T-cell (primary cell): ENCODE data around the gene CHDH. TPM values are rescaled to one million over a fixed set of nuclear protein-coding genes. Genes with fewer than 3 reads are reported as not detected.

ENCODE experiments used
- ATAC-seq, 4 experiments: fragments of 200-7000 bp in 3 of 4; fragments of 150-1000 bp in 1 of 4; cut with Tn5 transposase; replicated peaks in 1 of 4; 1 replicate in 3 of 4; 2 replicates in 1 of 4; pipeline ENCODE4 v1.10.0; 2021; ENCODE audit warnings: moderate library complexity in 3 of 4, mild to moderate bottlenecking in 2 of 4, moderate number of reproducible peaks in 1 of 4
- CTCF ChIA-PET, 2 donors: fragments of 300-600 bp; sonication (Branson Sonifier 250); formaldehyde crosslinking; loops; one replicate each; lab custom pipeline; 2022; ENCODE audit warnings: antibody characterized with exemption in 2 of 2; lab: Charles Lee
- POLR2A ChIA-PET, 2 donors: fragments of 300-600 bp; sonication (Branson Sonifier 250); formaldehyde crosslinking; loops; one replicate each; lab custom pipeline; 2022; ENCODE audit warnings: antibody characterized with exemption in 2 of 2; lab: Charles Lee
- DNase-seq, 35 experiments: peaks; one replicate each; pipeline versions ENCODE4 v3.0.0 to v3.0.0-alpha.2; 2013 to 2023
- H3K27ac ChIP-seq: one replicate; pipeline ENCODE4 v1.5.1; 2013; ENCODE audit warnings: low read length
- H3K27me3 ChIP-seq, 2 experiments: replicated peaks in 1 of 2; 1 replicate in 1 of 2; 2 replicates in 1 of 2; pipeline versions ENCODE4 v1.6.1 to v1.7.0; 2013; ENCODE audit warnings: low read length in 1 of 2, mixed read lengths in 1 of 2; ENCODE audit not compliant: control insufficient read depth in 2 of 2, insufficient read depth in 2 of 2; ENCODE audit errors: extremely low read depth in 1 of 2
- H3K36me3 ChIP-seq, 2 donors: 1 replicate in 1 of 2; 2 replicates in 1 of 2; pipeline versions ENCODE4 v1.6.1 to v1.7.0; 2013; ENCODE audit warnings: low read length in 1 of 2; ENCODE audit not compliant: control insufficient read depth in 2 of 2, insufficient read depth in 1 of 2; ENCODE audit errors: extremely low read depth in 1 of 2
- H3K4me1 ChIP-seq, 2 experiments: 1 replicate in 1 of 2; 2 replicates in 1 of 2; pipeline versions ENCODE4 v1.6.1 to v1.7.0; 2013; ENCODE audit warnings: low read length in 2 of 2, mixed read lengths in 1 of 2; ENCODE audit not compliant: insufficient read depth in 2 of 2, control insufficient read depth in 1 of 2; ENCODE audit errors: extremely low read depth in 1 of 2
- H3K4me3 ChIP-seq, 2 donors: 1 replicate in 1 of 2; 2 replicates in 1 of 2; pipeline versions ENCODE4 v1.5.1 to v1.7.0; 2013; ENCODE audit warnings: mild to moderate bottlenecking in 2 of 2, low read length in 1 of 2, moderate library complexity in 1 of 2; ENCODE audit not compliant: control insufficient read depth in 1 of 2; ENCODE audit errors: extremely low read depth in 1 of 2
- H3K9me3 ChIP-seq: 2 replicates; pipeline ENCODE4 v1.7.0; 2013
- H3K27ac Mint-ChIP-seq, 2 donors: one replicate each; pipeline ENCODE4 v1.8.0; 2020 to 2021; ENCODE audit warnings: mild to moderate bottlenecking in 2 of 2, mixed read lengths in 2 of 2
- H3K27me3 Mint-ChIP-seq, 2 donors: one replicate each; pipeline ENCODE4 v1.8.0; 2021 to 2022; ENCODE audit warnings: mixed read lengths in 2 of 2
- H3K36me3 Mint-ChIP-seq: one replicate; pipeline ENCODE4 v1.8.0; 2021; ENCODE audit warnings: mixed read lengths
- H3K4me1 Mint-ChIP-seq, 3 donors: one replicate each; pipeline ENCODE4 v1.8.0; 2020 to 2022; ENCODE audit warnings: mixed read lengths in 3 of 3, mild to moderate bottlenecking in 1 of 3
- H3K4me3 Mint-ChIP-seq, 3 donors: one replicate each; pipeline ENCODE4 v1.8.0; 2020 to 2022; ENCODE audit warnings: mild to moderate bottlenecking in 3 of 3, mixed read lengths in 3 of 3, moderate library complexity in 3 of 3
- H3K9me3 Mint-ChIP-seq, 3 donors: one replicate each; pipeline ENCODE4 v1.8.0; 2020 to 2022; ENCODE audit warnings: mixed read lengths in 3 of 3
- WGBS: methylation state at CpG from one replicate; pipeline ENCODE4 v1.1.5; 2013; ENCODE audit warnings: missing lambda C conversion rate; ENCODE audit not compliant: insufficient coverage; 5-methylcytosine and 5-hydroxymethylcytosine counted together
- total RNA-seq, 35 experiments: library from RNA in 6 of 35; stranded (reverse) in 6 of 35; fragments of 120-200 nt in 1 of 35; gene quantifications; one replicate each; pipeline versions ENCODE4 v1.2.1 to v1.2.4 and lab custom pipeline; 2013 to 2026

CHDH gene
- total RNA-seq, 5 donors from 2014 or later (not counting 1 experiment from before 2014, with no cell fraction given): 0.18 to 2.3 (median 0.72) TPM

GRCh38 chr3:53823026-53823955, 22.9 kb downstream of the CHDH start:
- Mint-ChIP-seq H3K27me3 (peaks cover 0 to 5% of the 10 kb centered on the region in 2 donors), H3K36me3 (no peaks in the 10 kb centered on the region), H3K9me3 (no peaks in the 10 kb centered on the region), H3K4me3 (no peak overlapping the region), H3K27ac (no peak overlapping the region), H3K4me1 (no peaks in the 10 kb centered on the region)
- DNase-seq: no peak
- 97% methylated on average over 61 of the region's 67 CpGs for WGBS
- H3K9me3 ChIP-seq: no peaks in the 10 kb centered on the region
- ChIA-PET CTCF (no interaction called here), POLR2A (no interaction called here)
- H3K36me3 ChIP-seq: no peaks in the 10 kb centered on the region
- no peak overlapping the region for H3K4me3 ChIP-seq
- no peaks in the 10 kb centered on the region for H3K4me1 ChIP-seq
- no peak for ATAC-seq
- H3K27ac ChIP-seq: no peak overlapping the region
- peaks cover 0 to 34% of the 10 kb centered on the region in 2 experiments for H3K27me3 ChIP-seq

- ATAC-seq (no peak), DNase-seq (no peak)
- Histone ChIP-seq H3K36me3 (no peaks in the 10 kb centered on the region), H3K4me1 (peaks cover 0 to 5% of the 10 kb centered on the region in 2 experiments), H3K9me3 (no peaks in the 10 kb centered on the region), H3K27ac (no peak overlapping the region), H3K4me3 (no peak overlapping the region), H3K27me3 (peaks cover 0 to 44% of the 10 kb centered on the region in 2 experiments)
- no peak overlapping the region for H3K27ac Mint-ChIP-seq
- ChIA-PET POLR2A (no interaction called here), CTCF (no interaction called here)
- no peaks in the 10 kb centered on the region for H3K36me3 Mint-ChIP-seq
- WGBS: 90% methylated on average over 12 of the region's 14 CpGs
- peaks cover 0 to 10% of the 10 kb centered on the region in 2 donors for H3K27me3 Mint-ChIP-seq
- no peak overlapping the region for H3K4me3 Mint-ChIP-seq
- H3K9me3 Mint-ChIP-seq: no peaks in the 10 kb centered on the region
- peaks cover 0 to 3% (median 0%) of the 10 kb centered on the region in 3 donors for H3K4me1 Mint-ChIP-seq
Measured at GRCh38 chr3:53822331-53822741, 23.9 kb downstream of the CHDH start.

GRCh38 chr3:53821631-53822121, 24.5 kb downstream of the CHDH start:
- DNase-seq: no peak
- ChIA-PET CTCF (no interaction called here), POLR2A (no interaction called here)
- WGBS: 80% methylated on average over 2 of the region's 5 CpGs
- Mint-ChIP-seq H3K4me3 (no peak overlapping the region), H3K27me3 (peaks cover 0 to 10% of the 10 kb centered on the region in 2 donors), H3K4me1 (peaks cover 0 to 3% (median 0%) of the 10 kb centered on the region in 3 donors), H3K36me3 (no peaks in the 10 kb centered on the region), H3K9me3 (no peaks in the 10 kb centered on the region), H3K27ac (no peak overlapping the region)
- no peak overlapping the region for H3K4me3 ChIP-seq
- H3K27ac ChIP-seq: no peak overlapping the region
- H3K36me3 ChIP-seq: no peaks in the 10 kb centered on the region
- no peaks in the 10 kb centered on the region for H3K9me3 ChIP-seq
- no peak for ATAC-seq
- peaks cover 0 to 7% of the 10 kb centered on the region in 2 experiments for H3K4me1 ChIP-seq
- peaks cover 0 to 50% of the 10 kb centered on the region in 2 experiments for H3K27me3 ChIP-seq

GRCh38 chr3:53820756-53821580, 25.3 kb downstream of the CHDH start:
- peaks cover 0 to 10% of the 10 kb centered on the region in 2 donors for H3K27me3 Mint-ChIP-seq
- 73% methylated on average over 17 of the region's 21 CpGs for WGBS

GRCh38 chr3:53820084-53820483, 26.1 kb downstream of the CHDH start:
- no peaks in the 10 kb centered on the region for H3K36me3 Mint-ChIP-seq
- Histone ChIP-seq H3K4me1 (peaks cover 0 to 7% of the 10 kb centered on the region in 2 experiments), H3K9me3 (no peaks in the 10 kb centered on the region), H3K36me3 (no peaks in the 10 kb centered on the region), H3K4me3 (no peak overlapping the region), H3K27ac (no peak overlapping the region), H3K27me3 (peaks cover 0 to 51% of the 10 kb centered on the region in 2 experiments)
- H3K27me3 Mint-ChIP-seq: peaks cover 0 to 10% of the 10 kb centered on the region in 2 donors
- H3K27ac Mint-ChIP-seq: no peak overlapping the region
- DNase-seq: no peak
- ChIA-PET POLR2A (no interaction called here), CTCF (no interaction called here)
- peaks cover 0 to 3% (median 0%) of the 10 kb centered on the region in 3 donors for H3K4me1 Mint-ChIP-seq
- H3K9me3 Mint-ChIP-seq: no peaks in the 10 kb centered on the region
- 76% methylated on average over 4 of the region's 5 CpGs for WGBS
- no peak for ATAC-seq
- H3K4me3 Mint-ChIP-seq: no peak overlapping the region

More at GRCh38 chr3:53820756-53821580, 25.3 kb downstream of the CHDH start:
- Mint-ChIP-seq H3K27ac (no peak overlapping the region), H3K4me3 (no peak overlapping the region), H3K4me1 (peaks cover 0 to 3% (median 0%) of the 10 kb centered on the region in 3 donors), H3K9me3 (no peaks in the 10 kb centered on the region), H3K36me3 (no peaks in the 10 kb centered on the region)
- Histone ChIP-seq H3K36me3 (no peaks in the 10 kb centered on the region), H3K27ac (no peak overlapping the region), H3K4me3 (no peak overlapping the region), H3K9me3 (no peaks in the 10 kb centered on the region), H3K4me1 (peaks cover 0 to 7% of the 10 kb centered on the region in 2 experiments), H3K27me3 (peaks cover 0 to 51% of the 10 kb centered on the region in 2 experiments)
- ATAC-seq (no peak), DNase-seq (no peak)
- ChIA-PET POLR2A (no interaction called here), CTCF (no interaction called here)
